HL-60 (cell line): ENCODE measurements around the gene COPS9.

Source experiments
- CTCF ChIP-seq: IDR thresholded peaks from one replicate; pipeline ENCODE4 v1.5.1; 2011; ENCODE audit warnings: low read length, control low read depth, inconsistent platforms; ENCODE audit not compliant: insufficient read depth
- POLR2AphosphoS5 ChIP-seq: IDR thresholded peaks from 2 replicates; pipeline ENCODE4 v1.6.1; 2012; ENCODE audit warnings: low read depth
- REST ChIP-seq: IDR thresholded peaks from 2 replicates; pipeline ENCODE4 v1.6.1; 2012; ENCODE audit warnings: low read depth; ENCODE audit not compliant: insufficient replicate concordance

GRCh38 chr2:240129731-240130392 lies 6.2 kb downstream of the COPS9 start:
- TF ChIP-seq POLR2AphosphoS5 (no peak), CTCF (no peak), REST (no peak)
